ENCODE measurements around the gene GXYLT1. TPM values are rescaled to one million over a fixed set of nuclear protein-coding genes. Genes with fewer than 3 reads are reported as not detected.
"Not testable (repeated sequence)": the region's sequence is repeated elsewhere in the genome, so short reads cannot be mapped to it uniquely, and the experiment has no call there.

Gene GXYLT1
- total RNA-seq, 2 donors from 2014 or later, result 10.3 to 12.2 TPM

DNA sequence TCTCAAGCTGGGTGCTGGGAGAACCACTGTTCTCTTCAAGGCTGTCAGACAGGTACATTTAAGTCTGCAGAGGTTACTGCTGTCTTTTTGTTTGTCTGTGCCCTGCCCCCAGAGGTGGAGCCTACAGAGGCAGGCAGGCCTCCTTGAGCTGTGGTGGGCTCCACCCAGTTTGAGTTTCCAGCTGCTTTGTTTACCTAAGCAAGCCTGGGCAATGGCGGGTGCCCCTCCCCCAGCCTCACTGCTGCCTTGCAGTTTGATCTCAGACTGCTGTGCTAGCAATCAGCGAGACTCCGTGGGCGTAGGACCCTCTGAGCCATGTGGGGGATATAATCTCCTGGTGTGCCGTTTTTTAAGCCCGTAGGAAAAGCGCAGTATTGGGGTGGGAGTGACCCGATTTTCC lies 95.7 kb downstream of the GXYLT1 start:
- H3K36me3 Mint-ChIP-seq; DNase-seq (ENCODE audit: low spot score); H3K9me3 Mint-ChIP-seq; ATAC-seq; H3K4me1 Mint-ChIP-seq (ENCODE audit: low read depth in 2 of 2); H3K27ac Mint-ChIP-seq; H3K4me3 Mint-ChIP-seq: not testable (repeated sequence)
- peaks cover 10 to 24% of the 10 kb centered on the region in 2 donors for H3K27me3 Mint-ChIP-seq

GRCh38 chr12:42039577-42039976 lies 105.1 kb downstream of the GXYLT1 start:
- Mint-ChIP-seq H3K36me3 (no peaks in the 10 kb centered on the region), H3K9me3 (no peaks in the 10 kb centered on the region), H3K27ac (no peak overlapping the region), H3K27me3 (peaks cover 15 to 21% of the 10 kb centered on the region in 2 donors), H3K4me1 (ENCODE audit: low read depth in 2 of 2) (no peaks in the 10 kb centered on the region), H3K4me3 (no peak overlapping the region)
- ATAC-seq (no peak), DNase-seq (ENCODE audit: low spot score) (no peak)

GRCh38 chr12:42039176-42039575 lies 105.5 kb downstream of the GXYLT1 start:
- Mint-ChIP-seq H3K4me3 (no peak overlapping the region), H3K9me3 (no peaks in the 10 kb centered on the region), H3K36me3 (no peaks in the 10 kb centered on the region), H3K4me1 (ENCODE audit: low read depth in 2 of 2) (no peaks in the 10 kb centered on the region), H3K27me3 (peaks cover 15 to 21% of the 10 kb centered on the region in 2 donors), H3K27ac (no peak overlapping the region)
- ATAC-seq (no peak), DNase-seq (ENCODE audit: low spot score) (no peak)

- Mint-ChIP-seq H3K27me3 (peaks cover 13 to 25% of the 10 kb centered on the region in 2 donors), H3K27ac (no peak overlapping the region), H3K4me1 (ENCODE audit: low read depth in 2 of 2) (no peaks in the 10 kb centered on the region), H3K36me3 (no peaks in the 10 kb centered on the region), H3K9me3 (no peaks in the 10 kb centered on the region), H3K4me3 (no peak overlapping the region)
- DNase-seq (ENCODE audit: low spot score) (no peak), ATAC-seq (no peak)
These were observed 112.7 kb downstream of the GXYLT1 start for GRCh38 chr12:42031847-42032564.

Other genes starting within 250 kb of the GXYLT1 start
- gene YAF2, start 93.4 kb upstream of the GXYLT1 start, total RNA-seq, result 10 to 100 TPM; 53.4 to 60.8 TPM
- 10 to 100 TPM; 50.6 to 60.8 TPM for gene ZCRB1, start 181.2 kb upstream of the GXYLT1 start, total RNA-seq
- gene PPHLN1, start 181.3 kb upstream of the GXYLT1 start, total RNA-seq, result 10 to 100 TPM; 85.0 to 90.1 TPM

All from natural killer cell treated with Interleukin-12 subunit alpha and Interleukin-12 subunit beta and Interleukin-15 and Interleukin-18, amount 100 ng/mL, for 72 hours (primary cell).